GM21717 (cell line): ENCODE results near the gene TMEM51.

Source experiments
- ATAC-seq: cut with Tn5 transposase; IDR thresholded peaks from one replicate; pipeline ENCODE4 v1.9.1; 2021; ENCODE audit warnings: mild to moderate bottlenecking, moderate library complexity; ENCODE audit not compliant: unreplicated experiment

TMEM51 gene, protein sequence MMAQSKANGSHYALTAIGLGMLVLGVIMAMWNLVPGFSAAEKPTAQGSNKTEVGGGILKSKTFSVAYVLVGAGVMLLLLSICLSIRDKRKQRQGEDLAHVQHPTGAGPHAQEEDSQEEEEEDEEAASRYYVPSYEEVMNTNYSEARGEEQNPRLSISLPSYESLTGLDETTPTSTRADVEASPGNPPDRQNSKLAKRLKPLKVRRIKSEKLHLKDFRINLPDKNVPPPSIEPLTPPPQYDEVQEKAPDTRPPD

DNA sequence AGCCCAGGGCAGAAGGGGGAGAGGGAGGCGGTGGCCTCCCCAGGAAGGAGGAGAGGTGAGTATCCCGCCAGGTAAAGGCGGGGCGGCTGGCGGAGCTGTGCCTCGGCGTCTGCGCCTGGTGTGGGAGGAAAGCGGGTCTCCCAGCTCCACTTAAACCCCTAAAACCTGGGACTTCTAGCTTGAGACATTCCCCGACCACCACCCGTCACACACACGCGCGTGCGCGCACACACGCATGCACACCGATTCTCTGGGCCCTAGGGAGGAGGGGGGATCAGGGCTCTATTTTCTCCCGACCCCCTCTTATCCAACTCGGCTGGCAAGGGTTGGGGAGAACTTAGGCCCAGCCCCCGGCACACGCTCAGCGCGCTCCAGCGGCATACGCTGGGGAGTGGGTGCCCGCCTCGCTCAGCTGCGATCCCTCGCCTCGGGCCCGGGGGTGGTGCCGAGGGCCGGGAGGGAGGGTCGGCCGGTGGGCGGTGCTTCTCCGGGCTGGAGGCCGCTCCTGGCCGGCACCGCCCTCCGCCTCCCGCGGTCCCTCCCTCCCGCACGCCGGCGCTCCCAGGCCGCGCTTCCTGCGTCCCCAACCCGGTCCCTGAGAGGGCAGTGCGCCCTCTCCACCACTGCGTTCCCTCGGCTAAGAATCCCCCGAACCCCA is at the start of gene TMEM51:
TMEM51 (plus strand) TSS at position 564 of the 658 bp plus-strand sequence. CDS start 61,341 bp downstream, outside the sequence.
- ATAC-seq: no peak

DNA sequence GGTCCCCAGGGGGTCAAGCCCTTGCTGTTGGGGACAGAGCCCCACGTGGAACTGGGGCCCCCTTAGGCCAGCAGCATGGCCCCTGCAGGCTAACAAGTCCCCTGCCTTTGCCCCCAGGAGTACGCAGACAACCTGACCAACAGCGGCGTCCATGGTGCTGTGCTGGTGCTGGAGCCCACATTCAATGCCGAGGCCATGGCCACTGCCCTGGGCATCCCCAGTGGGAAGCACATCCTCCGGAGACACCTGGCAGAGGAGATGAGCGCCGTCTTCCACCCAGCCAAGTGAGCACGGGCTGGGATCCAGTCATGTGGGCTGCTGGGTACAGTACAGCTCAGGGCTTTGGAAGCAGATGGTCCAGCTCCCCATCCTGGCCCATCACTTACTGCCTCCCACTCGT is 49.6 kb upstream of the TMEM51 start:
- ATAC-seq: no peak

DNA sequence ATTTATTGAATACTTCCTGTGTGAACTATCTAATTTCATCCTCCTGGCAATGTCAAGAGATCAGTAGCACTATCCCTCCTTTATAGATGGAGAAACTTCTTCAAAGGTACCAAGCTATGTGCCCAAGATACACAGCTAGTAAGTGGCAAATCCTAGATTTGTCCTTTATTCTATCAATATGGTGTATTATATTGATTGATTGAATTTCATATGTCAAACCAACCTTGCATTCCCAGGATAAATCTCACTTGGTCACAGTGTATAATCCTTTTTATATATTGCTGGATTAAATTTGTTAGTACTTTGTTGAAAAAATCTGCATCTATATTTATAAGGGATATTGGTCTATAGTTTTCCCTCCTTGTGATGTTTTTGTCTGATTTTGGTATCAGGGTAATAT is 48.8 kb upstream of the TMEM51 start:
- ATAC-seq: no peak

DNA sequence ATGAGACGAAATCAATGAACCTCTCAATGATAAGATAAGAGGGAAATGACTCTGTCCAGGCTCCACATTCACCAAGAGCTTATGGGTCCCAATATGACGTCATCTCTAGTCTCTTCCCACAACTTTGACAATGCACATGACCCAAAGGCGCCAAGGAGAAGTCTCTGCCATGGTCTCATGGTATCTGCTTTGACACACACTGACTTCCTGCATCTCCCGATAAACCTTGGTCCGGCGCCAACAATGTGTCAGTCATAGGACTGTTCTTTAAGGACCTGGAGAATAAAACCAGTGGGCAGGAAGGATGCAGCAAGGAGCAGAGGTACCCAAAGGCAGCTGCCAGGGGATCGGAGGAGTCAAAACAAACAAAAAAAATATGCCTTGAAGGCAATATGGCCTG is 46.9 kb upstream of the TMEM51 start:
- no peak for ATAC-seq

DNA sequence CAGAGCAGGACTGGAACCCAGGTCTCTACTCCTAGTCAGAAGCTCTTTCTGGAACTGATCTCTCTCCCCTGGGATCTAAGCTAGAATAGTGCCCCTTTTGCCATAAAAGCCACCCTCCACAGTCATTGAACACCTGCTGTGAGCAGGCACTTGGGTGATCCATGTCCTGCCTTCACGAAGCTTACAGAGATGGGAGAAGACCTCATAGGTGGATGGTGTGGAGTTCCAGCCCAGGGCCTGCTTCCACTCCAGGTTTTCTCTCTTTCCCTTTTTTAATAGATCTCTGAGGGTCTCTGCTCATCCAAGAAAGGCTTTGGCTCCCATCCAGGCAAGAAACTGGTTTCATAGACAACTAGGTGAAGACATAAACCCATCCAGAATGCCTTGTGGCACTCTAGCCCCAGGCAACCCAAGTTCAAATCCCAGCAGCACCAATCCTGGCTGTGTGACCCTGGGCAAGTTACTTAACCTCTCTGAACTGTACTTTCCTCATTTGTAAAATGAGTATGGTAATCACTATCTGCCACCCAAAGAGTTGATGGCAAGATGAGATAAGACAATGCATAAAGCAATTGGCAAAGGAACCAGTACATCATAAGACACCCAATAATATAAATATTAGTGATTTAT is 46.4 kb upstream of the TMEM51 start:
- ATAC-seq: no peak

DNA sequence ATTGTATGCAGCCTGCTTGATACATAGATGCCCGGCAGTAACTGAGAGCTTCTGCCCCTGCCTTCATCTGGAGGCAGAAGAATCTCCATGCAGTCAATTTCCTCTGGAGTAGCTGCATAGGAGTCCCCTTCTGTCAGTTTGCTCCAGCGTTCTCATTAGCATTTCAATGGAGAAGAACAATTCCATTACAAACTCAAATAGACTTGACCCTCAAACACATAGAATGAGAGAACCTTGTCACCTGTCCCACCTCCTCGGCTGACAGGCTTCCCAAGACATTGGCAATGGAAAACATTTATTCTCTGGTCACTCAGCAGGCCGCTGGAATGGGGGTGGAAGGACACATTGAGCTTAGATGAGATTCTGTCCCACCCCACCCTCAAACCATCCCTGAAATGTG is 45.6 kb upstream of the TMEM51 start:
- ATAC-seq: no peak

DNA sequence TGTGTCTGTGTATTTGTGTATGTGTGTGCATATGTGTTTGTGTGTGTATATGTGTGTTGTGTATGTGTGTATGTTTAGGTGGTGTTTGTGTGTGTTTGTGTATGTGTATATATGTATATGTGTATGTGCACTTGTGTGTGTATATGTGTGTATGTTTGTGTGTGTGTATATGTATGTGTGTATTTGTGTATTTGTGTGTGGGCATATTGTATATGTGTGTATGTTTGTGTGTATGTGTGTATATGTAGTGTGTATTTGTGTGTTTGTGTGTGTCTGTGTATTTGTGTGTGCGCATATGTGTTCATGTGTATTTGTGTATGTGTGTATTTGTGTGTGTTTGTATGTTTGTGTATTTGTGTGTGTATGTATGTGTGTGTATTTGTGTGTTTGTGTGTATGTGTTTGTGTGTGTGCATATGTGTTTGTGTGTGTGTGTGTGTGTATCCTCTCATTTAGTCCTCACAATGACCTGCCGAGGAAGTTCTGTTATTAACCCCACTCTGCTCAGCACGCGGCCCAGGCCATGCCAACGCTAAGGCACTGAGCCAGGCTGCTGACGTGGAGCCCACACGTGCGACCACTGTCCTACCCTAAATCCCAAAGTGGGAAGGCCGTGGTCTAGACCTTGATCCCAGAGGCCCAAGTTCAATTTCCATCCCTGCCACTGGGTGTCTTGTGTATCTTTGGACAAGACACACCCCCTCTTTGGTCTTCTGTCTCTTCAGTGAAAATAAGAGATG is 43.2 kb upstream of the TMEM51 start:
- ATAC-seq: no peak

DNA sequence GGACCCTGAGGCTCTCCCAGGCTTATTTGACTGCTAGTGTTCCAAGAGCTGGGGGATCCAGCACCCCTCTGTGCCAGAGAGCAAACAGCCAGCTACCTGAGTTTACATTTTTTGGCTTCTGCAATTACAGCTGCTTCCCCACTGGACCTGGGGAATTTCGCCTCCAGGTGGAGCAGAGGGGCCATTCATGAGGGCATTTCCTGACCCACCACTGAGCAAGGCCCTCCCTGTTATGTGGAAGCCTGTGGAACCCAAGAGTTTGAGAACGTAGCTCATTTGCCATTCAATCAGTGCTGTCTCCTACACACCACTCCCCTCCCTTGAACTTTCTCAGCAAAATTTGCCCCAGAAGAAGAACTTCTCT is 42.7 kb upstream of the TMEM51 start:
- ATAC-seq: no peak

DNA sequence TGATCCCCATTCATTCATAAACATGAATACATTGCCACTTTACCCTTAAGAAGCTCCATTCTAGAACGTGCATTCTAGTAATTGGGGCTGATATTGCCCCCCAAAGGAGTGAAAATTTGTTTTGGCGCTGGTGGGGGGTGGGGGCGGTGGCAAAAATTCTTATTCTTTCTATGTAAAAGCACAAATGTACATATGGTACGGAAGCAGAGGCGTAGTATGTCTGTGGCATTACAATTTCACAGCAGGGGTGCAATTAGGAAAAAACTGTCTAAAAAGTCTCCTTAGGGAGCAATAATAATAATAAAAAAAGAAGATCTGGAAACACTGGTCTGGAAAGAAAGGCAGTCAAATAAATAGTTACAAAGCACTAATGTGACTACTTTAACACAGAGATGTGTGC is 40.4 kb upstream of the TMEM51 start:
- no peak for ATAC-seq

DNA sequence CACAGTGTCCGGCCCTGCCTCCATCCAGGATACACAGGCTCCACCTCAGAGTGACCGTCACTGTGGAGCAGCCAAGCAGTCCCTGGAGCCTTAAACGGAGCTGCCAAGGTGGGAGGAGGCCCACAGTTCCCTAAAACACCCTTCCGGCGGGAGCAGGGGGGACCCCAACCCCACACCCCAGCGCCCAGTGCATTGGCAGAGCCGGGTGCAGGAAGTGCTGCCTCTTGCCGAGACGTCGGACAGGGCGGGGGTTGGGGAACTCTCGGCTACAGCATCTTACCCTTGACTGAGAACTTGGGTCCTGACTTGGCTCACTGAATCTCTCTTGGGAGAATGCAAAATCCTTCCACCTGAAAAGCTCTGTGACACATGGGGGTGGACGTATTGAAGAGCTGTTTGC is 38.7 kb upstream of the TMEM51 start:
- no peak for ATAC-seq

DNA sequence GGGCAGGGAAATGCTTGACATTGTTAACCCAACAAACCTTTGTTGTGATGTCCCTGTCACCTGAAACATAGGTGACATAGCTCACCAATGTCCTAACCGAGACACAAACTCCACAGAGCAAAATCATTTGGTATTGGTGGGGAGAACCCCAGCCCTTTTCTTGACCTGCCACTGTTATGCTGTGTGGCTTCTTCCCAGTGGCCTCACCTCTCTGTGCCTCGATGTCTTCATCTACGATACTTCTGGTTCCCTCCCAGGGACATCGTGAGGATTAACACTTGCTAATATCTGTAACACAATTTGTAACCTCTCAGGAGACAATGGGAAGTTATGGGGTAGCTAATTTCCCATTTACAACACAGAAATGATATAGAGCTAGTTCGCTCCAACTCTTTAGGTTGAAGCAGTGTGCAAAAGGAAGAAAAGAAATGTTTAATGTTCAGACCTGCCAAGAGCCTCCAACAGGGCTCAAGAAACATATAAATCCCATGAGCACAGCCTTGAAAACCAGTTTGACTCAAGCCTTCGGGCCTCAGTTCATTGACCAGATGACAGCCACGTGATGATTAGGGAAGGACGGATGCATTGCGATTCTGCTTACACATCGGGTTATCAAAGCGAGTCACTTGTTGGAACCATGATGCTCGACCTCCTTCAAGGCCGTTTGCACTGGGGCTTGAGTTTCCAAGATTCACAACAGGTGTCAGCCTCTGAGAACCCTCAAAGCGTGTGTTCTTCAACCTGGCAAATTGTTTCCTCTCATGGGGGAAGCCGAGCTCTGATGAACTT is 37.8 kb upstream of the TMEM51 start:
- ATAC-seq: no peak

DNA sequence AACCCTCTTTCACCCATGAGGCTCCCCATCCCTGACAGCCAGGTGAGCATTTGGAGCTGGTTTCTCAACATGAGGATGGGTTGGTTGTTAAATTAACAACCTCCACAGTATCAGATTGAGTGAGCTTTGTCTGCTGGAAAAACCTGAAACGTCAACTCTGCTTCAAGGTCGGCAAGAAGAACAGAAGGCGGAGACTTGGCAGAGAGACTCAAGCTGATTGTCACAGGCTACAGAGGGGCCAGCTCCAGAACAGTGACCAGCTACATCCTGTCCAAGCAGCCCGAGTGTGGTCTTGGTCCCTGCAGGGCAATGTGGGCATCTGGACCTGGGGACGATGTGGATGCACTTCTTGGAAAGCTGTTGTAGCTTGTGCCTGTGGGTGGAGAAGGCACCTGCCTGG is 36.6 kb upstream of the TMEM51 start:
- no peak for ATAC-seq

DNA sequence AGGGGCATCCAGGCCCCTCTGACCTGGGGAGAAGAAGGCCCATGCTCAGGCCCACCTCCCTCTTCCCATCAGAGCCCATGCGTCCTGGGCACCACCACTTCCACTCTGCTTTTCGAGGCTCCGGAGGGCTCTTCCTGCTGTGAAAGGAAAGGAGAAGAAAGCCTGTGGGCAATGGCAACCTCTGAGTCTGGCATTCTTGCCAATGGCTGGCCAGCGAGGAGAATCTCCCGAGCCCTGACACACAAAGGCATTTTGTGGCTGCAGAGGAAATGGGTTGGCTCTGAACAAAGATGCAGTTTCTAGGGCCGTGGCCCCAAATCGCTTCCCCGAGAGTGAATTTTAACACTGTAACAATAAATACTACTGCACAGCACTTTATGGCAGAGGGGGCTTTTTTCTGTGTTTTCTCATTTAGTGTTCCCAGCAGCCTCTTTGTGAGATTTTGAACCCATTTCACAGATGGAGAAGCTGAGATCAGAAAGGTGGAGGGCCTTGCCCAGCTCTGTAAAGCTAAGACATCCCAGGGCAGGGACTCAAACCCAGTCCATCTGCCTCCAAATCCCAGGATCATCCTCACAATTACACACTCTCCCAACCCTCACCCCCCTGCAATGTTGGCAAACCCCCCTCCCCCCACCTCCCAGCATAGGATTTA is 35.7 kb upstream of the TMEM51 start:
- no peak for ATAC-seq

DNA sequence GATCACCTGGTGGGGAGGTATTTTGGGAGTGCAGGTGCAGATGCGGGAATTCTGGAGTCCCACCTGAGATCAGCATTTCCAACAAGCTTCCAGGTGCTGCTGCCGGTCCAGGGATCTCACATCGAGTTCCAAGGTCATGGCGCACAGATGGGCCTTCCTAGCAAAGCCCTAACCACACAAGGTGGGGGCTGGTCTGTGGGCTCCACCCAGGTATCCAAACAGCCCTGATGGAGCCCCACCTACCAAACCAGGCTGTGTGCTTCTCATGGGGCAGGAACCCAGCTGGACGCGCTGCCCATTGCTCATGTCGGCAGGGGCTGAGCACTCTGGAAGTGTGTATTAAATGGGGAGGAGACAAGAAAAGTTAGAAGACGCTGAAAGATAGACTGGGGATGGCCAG is 35.0 kb upstream of the TMEM51 start:
- no peak for ATAC-seq

DNA sequence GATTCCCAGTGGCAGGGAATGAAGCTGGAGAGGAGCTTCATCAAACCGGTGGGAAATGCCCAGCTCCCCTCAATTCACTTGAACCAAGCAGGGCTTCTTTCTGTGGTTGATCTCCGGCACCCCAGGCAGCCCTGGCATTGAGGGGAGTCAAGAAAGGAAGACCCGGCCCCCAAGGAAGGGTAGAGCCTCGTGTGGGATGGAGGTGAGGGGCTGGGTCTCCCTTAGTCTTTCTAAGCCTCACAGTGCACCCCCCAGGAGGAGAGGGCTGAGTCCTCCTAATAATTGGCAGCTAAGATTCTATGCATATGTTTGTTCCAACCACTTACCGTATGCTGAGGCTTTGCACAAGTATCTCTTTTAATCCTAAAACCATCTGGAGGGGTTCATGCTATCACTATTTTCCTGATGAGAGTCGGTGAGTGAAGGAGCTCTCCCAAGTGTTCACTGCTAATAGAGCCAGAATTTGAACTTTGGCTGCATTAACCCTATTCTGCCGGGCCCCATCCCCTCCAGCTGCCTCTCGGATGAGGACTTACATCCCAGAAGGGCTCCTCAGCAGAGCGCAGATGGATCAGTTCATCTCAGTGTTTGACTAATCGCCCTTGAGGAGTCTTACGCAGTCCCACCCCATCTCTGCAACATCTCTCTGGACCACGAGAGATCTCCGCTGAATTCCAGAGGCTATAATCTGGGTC is 33.1 kb upstream of the TMEM51 start:
- ATAC-seq: no peak

DNA sequence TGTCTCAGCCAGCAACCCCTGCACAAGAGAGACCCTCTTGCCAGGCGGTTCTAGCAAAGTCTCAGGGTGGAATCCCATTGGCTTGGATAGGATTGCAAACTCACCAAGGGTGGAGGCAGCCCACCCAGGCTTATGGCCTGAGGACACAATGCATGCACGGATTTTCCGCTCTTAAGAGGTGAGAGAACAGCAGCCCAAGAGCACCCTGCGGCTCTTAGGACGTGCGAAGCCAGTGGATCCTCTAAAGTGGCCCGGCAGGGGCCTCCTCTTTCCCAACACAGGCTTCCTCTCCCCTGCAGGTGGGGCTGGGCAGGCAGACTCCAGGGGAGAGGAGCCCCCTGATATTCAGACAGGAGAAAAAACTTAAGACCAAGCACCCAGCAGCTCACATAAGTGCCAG is 31.2 kb upstream of the TMEM51 start:
- no peak for ATAC-seq

DNA sequence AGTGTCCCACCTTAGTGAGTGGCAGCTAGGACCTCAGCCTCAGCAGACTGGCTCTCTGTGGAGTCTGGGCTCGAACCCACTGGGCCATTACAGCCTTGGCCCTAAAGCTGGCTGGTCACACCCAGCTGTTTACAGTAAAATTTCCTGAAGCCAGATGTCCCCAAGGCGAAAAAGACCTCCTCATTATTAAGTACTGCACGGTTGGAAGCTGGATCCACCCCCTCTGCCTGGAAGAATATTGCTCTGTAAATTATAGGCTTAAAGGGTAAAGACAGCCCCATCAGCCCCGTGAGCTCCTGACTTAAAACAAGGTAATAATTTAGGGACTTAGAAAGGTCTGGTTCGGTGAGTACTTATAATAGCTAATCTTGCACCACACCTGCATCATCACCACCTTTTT is 30.3 kb upstream of the TMEM51 start:
- no peak for ATAC-seq

DNA sequence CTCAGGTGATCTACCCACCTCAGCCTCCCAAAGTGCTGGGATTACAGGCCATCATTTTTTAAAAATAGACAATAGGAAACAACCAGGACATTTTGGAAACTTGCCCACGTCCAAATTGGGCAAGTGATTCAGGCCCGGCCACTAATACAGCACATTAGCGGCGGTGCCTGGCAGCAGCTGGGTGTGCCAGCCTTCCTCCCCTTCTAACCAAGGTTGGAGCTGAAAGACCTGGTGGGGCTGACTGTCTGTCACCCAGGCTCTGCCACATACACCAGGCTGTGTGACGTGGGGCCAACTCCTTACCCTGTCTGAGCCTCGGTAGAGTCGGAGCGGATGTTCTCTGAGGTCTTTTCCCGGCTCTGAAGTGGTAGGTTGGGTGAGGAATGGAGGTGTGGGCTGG is 29.6 kb upstream of the TMEM51 start:
- ATAC-seq: no peak

DNA sequence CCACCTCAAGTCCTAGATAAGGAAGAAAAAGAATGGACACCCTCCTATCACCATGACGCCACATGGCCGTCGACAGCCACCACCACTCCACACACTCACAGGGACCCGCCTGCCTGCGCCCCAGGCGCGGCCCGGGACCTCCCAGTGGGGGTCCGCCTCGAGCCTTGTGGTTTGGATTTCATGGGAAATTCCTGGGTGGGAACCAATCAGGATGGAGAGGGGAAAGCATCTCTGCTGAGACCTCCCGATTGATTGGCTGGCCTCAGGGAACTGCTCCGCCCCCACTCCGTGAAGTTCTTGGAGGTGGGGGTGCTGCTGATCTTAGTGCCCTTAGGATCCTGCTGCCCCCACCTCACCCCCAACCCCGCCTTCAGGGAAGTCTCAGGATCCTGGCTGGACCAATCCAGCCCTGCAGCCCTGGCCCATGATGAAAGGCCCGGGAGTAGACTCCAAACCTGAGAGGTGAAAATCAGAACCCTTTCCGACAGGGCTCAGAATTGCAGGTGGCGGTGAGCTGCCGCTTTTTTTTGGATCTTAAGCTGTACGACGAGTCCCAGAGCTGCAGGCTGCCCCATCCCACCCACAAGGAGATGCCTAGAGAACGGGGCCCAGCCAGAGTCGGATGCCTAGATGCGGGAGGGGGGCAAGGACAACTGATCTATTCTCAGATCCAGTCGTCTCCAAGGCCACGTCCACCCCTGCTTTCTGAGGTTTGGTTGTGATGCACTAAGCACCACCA is 29.0 kb upstream of the TMEM51 start:
- ATAC-seq: no peak
